Measurements from ENCODE around the gene RFNG.

The RFNG gene

DNA sequence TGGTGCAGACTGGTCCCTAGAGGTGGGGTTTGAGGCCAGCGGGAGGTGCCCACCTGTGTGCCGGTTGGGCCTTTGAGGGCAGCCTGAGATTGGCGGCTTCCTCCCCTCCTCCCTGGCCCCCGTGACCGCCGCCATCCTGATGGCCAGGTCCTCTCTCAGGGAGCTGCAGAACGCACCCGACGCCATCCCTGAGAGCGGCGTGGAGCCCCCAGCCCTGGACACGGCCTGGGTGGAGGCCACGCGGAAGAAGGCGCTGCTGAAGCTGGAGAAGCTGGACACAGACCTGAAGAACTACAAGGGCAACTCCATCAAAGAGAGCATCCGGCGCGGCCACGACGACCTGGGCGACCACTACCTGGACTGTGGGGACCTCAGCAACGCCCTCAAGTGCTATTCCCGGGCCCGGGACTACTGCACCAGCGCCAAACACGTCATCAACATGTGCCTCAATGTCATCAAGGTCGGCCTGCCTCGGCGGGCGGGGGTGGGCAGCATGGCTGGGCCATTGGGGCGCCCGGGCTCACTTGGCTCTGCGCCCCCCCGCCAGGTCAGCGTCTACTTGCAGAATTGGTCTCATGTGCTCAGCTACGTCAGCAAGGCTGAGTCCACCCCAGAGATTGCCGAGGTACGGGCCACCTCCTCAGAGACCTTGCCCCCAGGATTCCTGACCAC is 2.9 kb upstream of the RFNG start:
- DNase-seq = no peak
- Mint-ChIP-seq H3K4me1 (peaks cover 20% of the 10 kb centered on the region), H3K36me3 (ENCODE audit: low read depth) (no peaks in the 10 kb centered on the region), H3K27ac (no peak overlapping the region), H3K27me3 (ENCODE audit: low read depth, poor library complexity) (no peaks in the 10 kb centered on the region), H3K4me3 (peak overlapping the region; percentile 25), H3K9me3 (no peaks in the 10 kb centered on the region)
- TF ChIP-seq, protein P1, sequence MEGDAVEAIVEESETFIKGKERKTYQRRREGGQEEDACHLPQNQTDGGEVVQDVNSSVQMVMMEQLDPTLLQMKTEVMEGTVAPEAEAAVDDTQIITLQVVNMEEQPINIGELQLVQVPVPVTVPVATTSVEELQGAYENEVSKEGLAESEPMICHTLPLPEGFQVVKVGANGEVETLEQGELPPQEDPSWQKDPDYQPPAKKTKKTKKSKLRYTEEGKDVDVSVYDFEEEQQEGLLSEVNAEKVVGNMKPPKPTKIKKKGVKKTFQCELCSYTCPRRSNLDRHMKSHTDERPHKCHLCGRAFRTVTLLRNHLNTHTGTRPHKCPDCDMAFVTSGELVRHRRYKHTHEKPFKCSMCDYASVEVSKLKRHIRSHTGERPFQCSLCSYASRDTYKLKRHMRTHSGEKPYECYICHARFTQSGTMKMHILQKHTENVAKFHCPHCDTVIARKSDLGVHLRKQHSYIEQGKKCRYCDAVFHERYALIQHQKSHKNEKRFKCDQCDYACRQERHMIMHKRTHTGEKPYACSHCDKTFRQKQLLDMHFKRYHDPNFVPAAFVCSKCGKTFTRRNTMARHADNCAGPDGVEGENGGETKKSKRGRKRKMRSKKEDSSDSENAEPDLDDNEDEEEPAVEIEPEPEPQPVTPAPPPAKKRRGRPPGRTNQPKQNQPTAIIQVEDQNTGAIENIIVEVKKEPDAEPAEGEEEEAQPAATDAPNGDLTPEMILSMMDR (IDR thresholded peaks at IDR 0.05) = no peak

- H3K4me3 Mint-ChIP-seq = peak overlapping the region; percentile 80
- no peaks in the 10 kb centered on the region for H3K9me3 Mint-ChIP-seq
- H3K27me3 Mint-ChIP-seq (ENCODE audit: low read depth, poor library complexity) = no peaks in the 10 kb centered on the region
- H3K27ac Mint-ChIP-seq = no peak overlapping the region
- TF ChIP-seq, protein P1 (IDR thresholded peaks at IDR 0.05) = no peak
- H3K4me1 Mint-ChIP-seq = peaks cover 20% of the 10 kb centered on the region
- no peaks in the 10 kb centered on the region for H3K36me3 Mint-ChIP-seq (ENCODE audit: low read depth)
- DNase-seq = no peak
Measured at GRCh38 chr17:82053556-82054263, 2.1 kb upstream of the RFNG start.

GRCh38 chr17:82053130-82053529 is 1.5 kb upstream of the RFNG start:
- TF ChIP-seq, protein P1 (IDR thresholded peaks at IDR 0.05) = no peak
- no peak for DNase-seq
- Mint-ChIP-seq H3K4me3 (peak overlapping the region; percentile 80), H3K27ac (no peak overlapping the region), H3K4me1 (peaks cover 20% of the 10 kb centered on the region), H3K9me3 (no peaks in the 10 kb centered on the region), H3K36me3 (ENCODE audit: low read depth) (no peaks in the 10 kb centered on the region), H3K27me3 (ENCODE audit: low read depth, poor library complexity) (no peaks in the 10 kb centered on the region)

DNA sequence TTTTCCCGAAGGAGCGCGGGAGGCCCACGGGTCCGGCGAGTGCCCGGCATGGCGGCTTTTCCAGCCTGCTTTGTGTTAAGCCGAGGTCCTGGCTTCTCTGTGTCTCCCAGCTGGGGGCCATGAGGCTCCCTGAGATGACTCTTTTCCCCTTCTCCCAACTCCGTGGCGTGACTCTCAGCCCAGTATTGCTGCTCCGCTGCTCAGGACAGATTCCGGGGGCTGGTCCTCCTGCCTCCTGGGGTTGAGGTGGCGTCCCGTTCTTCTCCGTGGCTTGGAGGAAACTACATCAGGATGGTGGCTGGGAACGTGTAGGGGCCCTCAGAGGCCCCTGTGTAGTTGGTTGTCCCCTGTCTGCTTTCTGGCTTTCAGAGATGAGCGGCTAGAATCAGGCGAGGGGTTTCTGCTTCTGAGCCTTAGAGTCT is 1.0 kb upstream of the RFNG start:
- Mint-ChIP-seq H3K4me1 (peaks cover 20% of the 10 kb centered on the region), H3K36me3 (ENCODE audit: low read depth) (peaks cover 2% of the 10 kb centered on the region), H3K9me3 (no peaks in the 10 kb centered on the region), H3K4me3 (peak overlapping the region; percentile 80), H3K27me3 (ENCODE audit: low read depth, poor library complexity) (no peaks in the 10 kb centered on the region), H3K27ac (peak overlapping the region; percentile 59)
- TF ChIP-seq, protein P1 (IDR thresholded peaks at IDR 0.05) = no peak
- no peak for DNase-seq

GRCh38 chr17:82050761-82051641 is 610 bp downstream of the RFNG start:
- Mint-ChIP-seq H3K27ac (no peak overlapping the region), H3K27me3 (ENCODE audit: low read depth, poor library complexity) (no peaks in the 10 kb centered on the region), H3K9me3 (no peaks in the 10 kb centered on the region), H3K36me3 (ENCODE audit: low read depth) (peaks cover 8% of the 10 kb centered on the region), H3K4me3 (peak overlapping the region; percentile 88), H3K4me1 (peaks cover 20% of the 10 kb centered on the region)
- TF ChIP-seq, protein P1 (IDR thresholded peaks at IDR 0.05) = no peak
- DNase-seq = no peak

Measured in nephron progenitor cell (in vitro differentiated cells).